Neuron (in vitro differentiated cells): ENCODE measurements around the gene ATP7A.

ENCODE experiments used
- H2AFZ ChIP-seq: one replicate; pipeline ENCODE4 v1.6.1; 2013; ENCODE audit warnings: low read depth, mild to moderate bottlenecking, inconsistent platforms, low read length, moderate library complexity
- H3K27me3 ChIP-seq: one replicate; pipeline ENCODE4 v1.6.1; 2013; ENCODE audit warnings: low read length; ENCODE audit not compliant: insufficient read depth
- H3K36me3 ChIP-seq: one replicate; pipeline ENCODE4 v1.6.1; 2013; ENCODE audit warnings: low read length; ENCODE audit not compliant: insufficient read depth
- H3K4me1 ChIP-seq: one replicate; pipeline ENCODE4 v1.6.1; 2013; ENCODE audit warnings: low read length; ENCODE audit not compliant: insufficient read depth
- H3K4me3 ChIP-seq: 2 replicates; pipeline ENCODE4 v1.5.1; 2013; ENCODE audit warnings: mild to moderate bottlenecking, low read length, moderate library complexity
- H3K9me3 ChIP-seq: one replicate; pipeline ENCODE4 v1.6.1; 2013; ENCODE audit warnings: low read length

ATP7A gene

GRCh38 chrX:77953708-77954107 lies 43.2 kb downstream of the ATP7A start:
- H3K4me1 ChIP-seq, result no peaks in the 10 kb centered on the region
- no peaks in the 10 kb centered on the region for H3K36me3 ChIP-seq
- H2AFZ ChIP-seq, result no peak overlapping the region
- H3K9me3 ChIP-seq, result no peaks in the 10 kb centered on the region
- H3K4me3 ChIP-seq, result no peak overlapping the region
- no peaks in the 10 kb centered on the region for H3K27me3 ChIP-seq

DNA sequence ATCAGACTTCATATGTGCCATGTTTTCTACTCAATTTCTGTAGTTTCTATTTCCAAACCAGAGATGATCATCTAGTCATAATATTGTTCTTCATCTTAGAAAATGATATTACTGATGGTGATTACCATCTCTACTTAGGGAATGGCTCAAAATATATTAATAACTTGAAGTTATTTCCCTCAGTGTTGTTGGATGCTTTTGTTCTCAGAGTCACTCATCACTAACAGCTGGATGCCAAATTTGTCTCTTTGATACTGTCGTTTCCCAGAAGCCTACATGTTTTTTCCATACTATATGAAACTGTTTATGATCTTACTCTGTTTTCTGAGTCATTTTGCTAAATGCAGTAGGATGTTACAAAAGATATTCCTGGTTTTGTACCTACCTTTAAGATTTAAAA lies 50.1 kb downstream of the ATP7A start:
- Histone ChIP-seq H3K4me1 (no peaks in the 10 kb centered on the region), H3K9me3 (no peaks in the 10 kb centered on the region), H3K36me3 (no peaks in the 10 kb centered on the region), H3K27me3 (no peaks in the 10 kb centered on the region), H3K4me3 (no peak overlapping the region), H2AFZ (no peak overlapping the region)

- H3K36me3 ChIP-seq, result no peaks in the 10 kb centered on the region
- no peak overlapping the region for H3K4me3 ChIP-seq
These were observed 50.6 kb downstream of the ATP7A start for GRCh38 chrX:77961063-77961462.

DNA sequence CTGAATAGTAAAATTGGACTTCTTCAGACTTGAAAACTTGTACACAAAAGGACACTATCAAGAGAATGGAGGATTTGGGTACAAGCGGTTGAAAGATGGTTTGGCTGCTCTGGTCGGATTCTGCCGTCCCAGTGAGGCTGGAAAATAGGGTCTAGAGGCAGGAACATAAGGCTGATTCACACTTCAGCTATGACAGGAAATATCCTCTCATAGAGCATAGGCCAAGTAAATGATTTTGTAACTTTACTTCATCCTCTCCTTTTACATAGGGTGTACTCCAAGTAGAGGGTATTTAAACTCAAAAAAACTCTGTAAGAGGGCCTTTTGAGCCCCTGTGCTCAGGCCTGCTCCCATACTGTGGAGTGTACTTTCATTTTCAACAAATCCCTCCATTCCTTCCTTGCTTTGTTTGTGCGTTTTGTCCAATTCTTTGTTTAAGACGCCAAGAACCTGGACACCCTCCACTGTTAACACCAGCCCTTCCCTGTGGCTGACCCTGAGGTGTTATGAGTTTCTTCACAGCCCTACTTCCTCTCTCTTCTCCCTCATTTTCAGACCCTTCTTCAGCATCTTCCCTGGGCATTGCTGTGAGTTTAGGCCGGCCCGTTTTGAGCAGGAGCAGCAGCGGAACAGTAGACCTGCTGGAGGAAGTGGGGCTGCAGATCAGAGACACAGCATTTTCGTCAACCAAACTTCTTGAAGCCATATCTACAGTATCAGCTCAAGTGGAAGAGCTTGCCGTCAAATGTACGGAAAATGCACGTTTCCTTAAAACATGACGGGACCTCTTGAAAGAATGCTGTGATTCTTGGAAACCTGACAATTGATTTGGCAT lies 51.8 kb downstream of the ATP7A start:
- Histone ChIP-seq H3K4me3 (no peak overlapping the region), H3K4me1 (no peaks in the 10 kb centered on the region), H2AFZ (no peak overlapping the region), H3K9me3 (no peaks in the 10 kb centered on the region), H3K27me3 (no peaks in the 10 kb centered on the region), H3K36me3 (no peaks in the 10 kb centered on the region)

More at GRCh38 chrX:77961063-77961462, 50.6 kb downstream of the ATP7A start:
- H2AFZ ChIP-seq, result no peak overlapping the region
- H3K9me3 ChIP-seq, result no peaks in the 10 kb centered on the region
- no peaks in the 10 kb centered on the region for H3K4me1 ChIP-seq
- no peaks in the 10 kb centered on the region for H3K27me3 ChIP-seq

DNA sequence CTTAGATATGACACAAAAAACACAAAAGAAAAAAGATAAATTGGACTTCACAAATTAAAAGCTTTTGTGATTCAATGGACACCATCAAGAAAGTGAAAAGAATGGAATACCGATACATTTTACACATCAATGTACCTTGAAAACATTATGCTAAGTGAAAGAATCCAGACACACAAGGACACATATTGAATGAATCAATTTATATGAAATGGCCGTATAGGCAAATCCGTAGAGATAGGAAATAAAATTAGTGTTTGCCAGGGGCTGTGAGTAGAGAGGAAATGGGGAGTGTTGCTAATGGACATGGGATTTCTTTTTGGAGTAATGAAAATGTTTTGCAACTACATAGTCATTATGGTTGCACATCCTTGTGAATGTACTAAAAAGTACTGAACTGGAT lies 55.9 kb downstream of the ATP7A start:
- H3K4me1 ChIP-seq, result no peaks in the 10 kb centered on the region
- H3K4me3 ChIP-seq, result no peak overlapping the region
- H3K36me3 ChIP-seq, result no peaks in the 10 kb centered on the region
- no peaks in the 10 kb centered on the region for H3K9me3 ChIP-seq
- no peak overlapping the region for H2AFZ ChIP-seq
- H3K27me3 ChIP-seq, result no peaks in the 10 kb centered on the region

DNA sequence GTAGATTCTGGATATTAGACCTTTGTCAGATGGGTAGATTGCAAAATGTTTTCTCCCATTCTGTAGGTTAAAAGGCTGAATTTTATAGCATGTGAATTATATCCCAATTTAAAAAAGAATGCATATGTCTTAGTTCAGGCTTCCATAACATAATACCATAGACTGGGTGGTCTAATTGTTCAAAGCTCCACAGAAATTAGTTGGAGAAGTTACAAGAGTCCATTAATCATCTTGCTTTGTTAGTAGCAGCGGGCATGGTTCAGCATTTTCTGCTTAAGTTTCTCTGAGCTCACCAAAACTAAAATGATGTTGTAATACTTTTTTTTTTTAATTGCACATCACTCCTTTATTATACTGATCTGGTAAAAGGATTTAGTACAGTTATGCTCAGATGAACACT lies 57.1 kb downstream of the ATP7A start:
- Histone ChIP-seq H3K9me3 (no peaks in the 10 kb centered on the region), H2AFZ (no peak overlapping the region), H3K36me3 (no peaks in the 10 kb centered on the region), H3K4me1 (no peaks in the 10 kb centered on the region), H3K27me3 (no peaks in the 10 kb centered on the region), H3K4me3 (no peak overlapping the region)

- H3K4me3 ChIP-seq, result no peak within 1 kb of the TSS
These were observed 59.0 kb downstream of the ATP7A start, which contains the start of gene PGAM4 for GRCh38 chrX:77969538-77969937. PGAM4 (minus strand) TSS chrX:77969638; CDS start chrX:77969638, 0 bp downstream.

DNA sequence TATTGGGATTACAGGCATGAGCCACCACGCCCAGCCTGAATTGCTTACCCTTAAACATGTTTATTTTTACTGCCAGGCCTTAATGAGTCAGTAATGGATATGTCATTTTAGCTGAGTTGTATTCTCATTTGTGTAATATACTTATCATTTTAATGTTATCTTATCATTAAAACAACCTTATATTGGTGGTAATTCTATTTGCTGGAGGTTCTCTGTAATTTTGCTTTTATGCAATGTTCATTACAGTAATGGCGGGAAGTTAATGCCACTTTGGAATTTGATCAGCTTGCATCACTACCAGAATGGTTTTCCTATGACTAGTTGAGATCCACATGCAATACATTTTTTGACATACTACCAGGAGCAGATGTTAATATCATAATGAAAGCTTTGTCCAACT lies 65.3 kb downstream of the ATP7A start:
- no peak overlapping the region for H2AFZ ChIP-seq
- no peaks in the 10 kb centered on the region for H3K36me3 ChIP-seq
- no peaks in the 10 kb centered on the region for H3K9me3 ChIP-seq
- H3K27me3 ChIP-seq, result no peaks in the 10 kb centered on the region
- no peaks in the 10 kb centered on the region for H3K4me1 ChIP-seq
- H3K4me3 ChIP-seq, result no peak overlapping the region

More at GRCh38 chrX:77969538-77969937, 59.0 kb downstream of the ATP7A start, which contains the start of gene PGAM4:
- Histone ChIP-seq H2AFZ (no peak within 1 kb of the TSS), H3K27me3 (no peaks in the 10 kb centered on the region), H3K4me1 (no peaks in the 10 kb centered on the region), H3K36me3 (no peaks in the 10 kb centered on the region), H3K9me3 (no peaks in the 10 kb centered on the region)

DNA sequence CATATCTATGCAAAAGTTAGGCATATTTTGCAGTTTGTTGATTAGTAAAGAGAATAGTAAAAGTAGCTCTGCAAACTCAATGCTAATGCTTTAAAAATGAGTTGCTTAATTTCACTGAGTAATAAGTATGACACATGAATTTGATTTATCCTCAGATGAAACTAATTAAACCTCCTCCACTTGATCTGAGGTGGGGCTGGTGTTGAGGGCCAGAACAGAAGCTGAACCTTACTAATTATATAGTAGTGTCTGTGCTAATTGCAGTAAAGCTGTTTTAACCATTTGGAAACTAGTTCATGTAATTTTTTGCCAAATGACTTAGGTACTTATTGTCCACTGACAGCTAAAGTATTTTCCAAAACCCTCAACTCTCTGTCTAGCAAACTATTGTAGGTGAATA lies 66.6 kb downstream of the ATP7A start:
- H3K4me1 ChIP-seq, result no peaks in the 10 kb centered on the region
- H3K9me3 ChIP-seq, result no peaks in the 10 kb centered on the region
- no peak overlapping the region for H3K4me3 ChIP-seq
- no peak overlapping the region for H2AFZ ChIP-seq
- no peaks in the 10 kb centered on the region for H3K36me3 ChIP-seq
- no peaks in the 10 kb centered on the region for H3K27me3 ChIP-seq

DNA sequence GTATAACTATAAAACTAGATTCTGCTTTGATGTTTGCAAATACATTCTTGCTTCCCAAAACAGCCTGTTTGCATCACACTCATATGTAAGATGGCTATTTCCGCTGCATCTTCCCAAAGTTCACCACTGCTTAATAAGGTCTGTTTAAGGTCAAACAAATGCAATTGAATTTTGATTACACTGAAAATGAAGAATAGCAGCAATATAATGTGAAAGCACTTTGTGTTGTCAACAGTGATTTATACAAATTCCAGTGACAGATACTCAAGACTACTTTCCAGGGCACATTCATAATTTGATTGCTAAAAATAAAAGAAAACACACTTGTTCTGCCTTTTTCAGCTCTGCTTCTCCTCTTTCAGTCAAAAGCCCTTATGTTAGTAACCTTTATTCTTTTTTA lies 67.0 kb downstream of the ATP7A start:
- Histone ChIP-seq H3K4me1 (no peaks in the 10 kb centered on the region), H3K27me3 (no peaks in the 10 kb centered on the region), H3K36me3 (no peaks in the 10 kb centered on the region), H2AFZ (no peak overlapping the region), H3K9me3 (no peaks in the 10 kb centered on the region), H3K4me3 (no peak overlapping the region)

DNA sequence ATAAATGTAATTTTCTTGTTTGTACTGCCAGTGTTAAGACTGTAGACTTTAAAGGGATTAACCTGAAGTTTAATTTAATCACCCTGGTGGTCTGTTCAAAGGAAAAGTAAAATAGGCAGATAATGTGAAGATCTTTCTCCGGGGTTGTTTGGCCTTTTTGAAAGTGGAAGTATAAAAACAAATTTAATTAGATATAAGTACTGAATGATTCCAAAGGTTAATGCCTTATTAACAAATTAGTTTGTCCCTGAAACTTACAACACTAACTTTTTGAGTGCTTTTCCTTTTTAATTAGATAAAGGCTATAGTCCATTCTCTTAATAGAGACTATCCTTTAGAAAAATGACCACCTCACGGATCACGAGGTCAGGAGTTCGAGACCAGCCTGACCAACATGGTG lies 69.4 kb downstream of the ATP7A start:
- no peak overlapping the region for H2AFZ ChIP-seq
- no peaks in the 10 kb centered on the region for H3K27me3 ChIP-seq
- no peak overlapping the region for H3K4me3 ChIP-seq
- no peaks in the 10 kb centered on the region for H3K9me3 ChIP-seq
- H3K4me1 ChIP-seq, result no peaks in the 10 kb centered on the region
- no peaks in the 10 kb centered on the region for H3K36me3 ChIP-seq

DNA sequence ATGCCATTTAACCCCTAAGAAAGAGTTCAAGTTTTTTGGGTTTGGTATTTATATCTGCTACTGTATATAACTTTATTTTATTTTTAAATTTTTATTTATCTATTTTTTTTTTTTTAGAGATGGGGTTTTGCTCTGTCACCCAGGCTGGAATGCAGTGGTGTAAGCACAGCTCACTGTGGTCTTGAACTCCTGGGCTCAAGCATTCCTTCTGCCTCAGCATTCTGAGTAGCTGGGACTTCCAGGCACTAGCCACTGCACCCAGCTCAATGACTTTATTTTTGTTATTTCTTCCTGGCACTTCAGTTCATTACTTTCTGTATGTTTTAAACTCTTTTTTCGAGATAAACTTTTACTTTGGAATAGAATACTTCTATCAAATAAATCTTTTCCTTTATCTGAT lies 101.4 kb downstream of the ATP7A start:
- Histone ChIP-seq H3K4me1 (no peaks in the 10 kb centered on the region), H3K36me3 (no peaks in the 10 kb centered on the region)

GRCh38 chrX:78019586-78020483 lies 109.3 kb downstream of the ATP7A start:
- Histone ChIP-seq H2AFZ (no peak overlapping the region), H3K4me1 (no peaks in the 10 kb centered on the region), H3K36me3 (no peaks in the 10 kb centered on the region), H3K27me3 (no peaks in the 10 kb centered on the region), H3K4me3 (no peak overlapping the region), H3K9me3 (no peaks in the 10 kb centered on the region)

More for the DNA sequence above, 101.4 kb downstream of the ATP7A start:
- no peaks in the 10 kb centered on the region for H3K9me3 ChIP-seq
- H3K27me3 ChIP-seq, result no peaks in the 10 kb centered on the region
- H3K4me3 ChIP-seq, result no peak overlapping the region
- no peak overlapping the region for H2AFZ ChIP-seq
